NT2/D1 (cell line): Measurements from ENCODE around the gene CRLF1.

Source experiments
- DNase-seq: peaks from one replicate; pipeline ENCODE4 v3.0.0-alpha.2; 2011; ENCODE audit warnings: low read depth, low spot score
- H3K27me3 ChIP-seq: 2 replicates; pipeline ENCODE4 v1.6.0; 2011; ENCODE audit warnings: mild to moderate bottlenecking; ENCODE audit not compliant: insufficient read length, insufficient read depth
- H3K36me3 ChIP-seq: 2 replicates; pipeline ENCODE4 v1.6.1; 2011; ENCODE audit warnings: mild to moderate bottlenecking, low read length, mixed read lengths; ENCODE audit not compliant: insufficient read depth, insufficient read length
- H3K4me1 ChIP-seq: 2 replicates; pipeline ENCODE4 v1.5.1; 2011; ENCODE audit not compliant: insufficient read depth, insufficient read length
- H3K4me3 ChIP-seq: 2 replicates; pipeline ENCODE4 v1.5.1; 2011; ENCODE audit warnings: low read depth; ENCODE audit not compliant: insufficient read length
- H3K9ac ChIP-seq: 2 replicates; pipeline ENCODE4 v1.6.0; 2011; ENCODE audit warnings: low read depth; ENCODE audit not compliant: insufficient read length
- H3K9me3 ChIP-seq: 2 replicates; pipeline ENCODE4 v1.5.1; 2011; ENCODE audit warnings: mild to moderate bottlenecking, low read length; ENCODE audit not compliant: insufficient read depth
- SUZ12 ChIP-seq: IDR thresholded peaks from 2 replicates; pipeline ENCODE4 v1.6.1; 2011; ENCODE audit not compliant: insufficient read length, insufficient read depth; ENCODE audit errors: extremely low read depth
- YY1 ChIP-seq: IDR thresholded peaks from 2 replicates; pipeline ENCODE4 v1.6.1; 2011; ENCODE audit not compliant: insufficient read length, insufficient read depth
- ZNF274 ChIP-seq: IDR thresholded peaks from 2 replicates; pipeline ENCODE4 v1.6.1; 2011; ENCODE audit warnings: mild to moderate bottlenecking, low read depth, low read length

The CRLF1 gene

GRCh38 chr19:18610556-18611326, 4.1 kb upstream of the CRLF1 start:
- peaks cover 47% of the 10 kb centered on the region for H3K4me1 ChIP-seq
- H3K27me3 ChIP-seq = peaks cover 94% of the 10 kb centered on the region

DNA sequence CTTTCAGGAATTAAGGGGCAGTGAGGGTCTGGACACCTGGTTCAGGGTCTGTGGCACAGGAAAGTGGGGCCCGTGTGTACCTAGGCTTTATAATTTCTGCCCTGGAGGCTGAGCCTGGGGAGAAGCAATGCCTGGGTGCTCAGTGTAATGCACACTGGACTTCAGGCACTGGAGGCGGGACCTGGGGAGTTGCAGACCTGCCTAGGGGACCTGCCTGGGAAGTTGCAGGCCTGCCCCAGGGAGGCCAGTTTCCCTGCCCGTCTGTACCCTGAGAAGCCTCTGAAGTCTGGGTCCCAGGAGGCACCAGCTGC, 3.6 kb upstream of the CRLF1 start:
- TF ChIP-seq SUZ12 (no peak), YY1 (no peak), ZNF274 (no peak)
- DNase-seq = no peak
- peaks cover 94% of the 10 kb centered on the region for H3K27me3 ChIP-seq
- no peaks in the 10 kb centered on the region for H3K9me3 ChIP-seq
- H3K9ac ChIP-seq = peak overlapping the region; percentile 64
- H3K4me1 ChIP-seq = peaks cover 51% of the 10 kb centered on the region
- peak overlapping the region; percentile 18 for H3K4me3 ChIP-seq
- H3K36me3 ChIP-seq = no peaks in the 10 kb centered on the region

More at GRCh38 chr19:18610556-18611326, 4.1 kb upstream of the CRLF1 start:
- peak; percentile 9 for TF ChIP-seq SUZ12
- TF ChIP-seq ZNF274 = no peak
- no peaks in the 10 kb centered on the region for H3K9me3 ChIP-seq
- no peaks in the 10 kb centered on the region for H3K36me3 ChIP-seq
- peak overlapping the region; percentile 28 for H3K4me3 ChIP-seq
- H3K9ac ChIP-seq = peak overlapping the region; percentile 64
- no peak for DNase-seq

DNA sequence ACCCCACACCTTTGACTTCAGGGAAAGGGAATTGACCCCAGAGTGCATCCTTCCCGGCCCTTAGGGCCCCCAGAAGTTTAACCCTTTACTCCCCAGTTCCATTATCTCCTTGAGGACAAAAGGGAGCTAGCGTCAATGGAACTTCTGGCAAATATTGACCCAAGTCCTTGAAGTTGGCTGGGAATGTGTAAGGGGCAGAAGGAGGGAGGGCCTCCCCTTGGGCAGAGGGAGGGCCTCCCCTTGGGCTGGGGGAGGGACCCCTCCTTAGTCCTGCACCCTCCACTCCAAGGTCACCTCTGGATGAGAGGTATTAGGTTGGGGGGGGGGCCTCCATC, 3.1 kb upstream of the CRLF1 start:
- no peak overlapping the region for H3K9ac ChIP-seq
- H3K36me3 ChIP-seq = no peaks in the 10 kb centered on the region
- peaks cover 94% of the 10 kb centered on the region for H3K27me3 ChIP-seq
- H3K4me3 ChIP-seq = no peak overlapping the region
- peaks cover 56% of the 10 kb centered on the region for H3K4me1 ChIP-seq
- TF ChIP-seq YY1 (no peak), ZNF274 (no peak), SUZ12 (no peak)
- H3K9me3 ChIP-seq = no peaks in the 10 kb centered on the region
- DNase-seq = no peak

GRCh38 chr19:18608805-18609716, 2.5 kb upstream of the CRLF1 start:
- H3K27me3 ChIP-seq = peaks cover 94% of the 10 kb centered on the region
- peaks cover 54% of the 10 kb centered on the region for H3K4me1 ChIP-seq

DNA sequence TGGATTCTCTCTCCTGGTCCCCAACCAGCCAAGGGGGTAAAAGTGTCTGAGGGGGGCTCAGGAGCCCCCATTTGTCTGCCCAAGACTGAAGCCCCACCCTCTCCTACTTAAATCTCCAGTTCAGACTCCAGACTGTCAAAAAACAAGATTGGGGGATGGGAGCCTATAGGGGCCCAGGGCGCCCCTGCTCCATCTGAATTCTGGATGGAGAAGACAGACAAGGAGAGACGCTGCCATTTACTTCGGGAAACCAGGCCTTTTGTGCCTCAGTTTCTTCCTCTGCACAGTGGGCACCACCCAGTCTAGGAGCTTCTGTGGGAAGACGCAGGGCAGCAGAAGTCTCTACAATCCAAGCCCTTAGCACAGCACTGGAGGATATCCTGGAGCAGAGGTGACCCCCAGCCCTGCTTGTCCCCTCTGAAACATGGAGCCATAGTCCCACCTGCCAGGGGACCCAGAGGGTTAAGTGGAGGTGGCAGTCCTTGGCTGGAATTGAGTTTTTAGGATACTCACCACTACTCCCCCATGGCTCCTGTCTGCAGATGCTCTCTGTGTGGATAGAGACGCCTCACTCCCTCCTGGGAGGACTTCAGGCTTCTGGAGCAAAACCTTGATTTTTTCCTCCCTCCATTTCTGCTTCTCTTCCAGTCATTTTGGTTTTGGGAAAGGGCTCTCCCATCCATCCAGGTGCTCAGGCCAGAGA, 1.7 kb upstream of the CRLF1 start:
- Histone ChIP-seq H3K9ac (no peak overlapping the region), H3K27me3 (peaks cover 93% of the 10 kb centered on the region), H3K9me3 (no peaks in the 10 kb centered on the region), H3K36me3 (no peaks in the 10 kb centered on the region), H3K4me1 (peaks cover 56% of the 10 kb centered on the region), H3K4me3 (peak overlapping the region; percentile 32)
- DNase-seq = no peak
- peak; percentile 23 for TF ChIP-seq SUZ12
- TF ChIP-seq YY1 = no peak
- TF ChIP-seq ZNF274 = no peak

More at GRCh38 chr19:18608805-18609716, 2.5 kb upstream of the CRLF1 start:
- TF ChIP-seq YY1 (no peak), SUZ12 (peak; percentile 5)
- DNase-seq = no peak
- Histone ChIP-seq H3K4me3 (no peak overlapping the region), H3K9me3 (no peaks in the 10 kb centered on the region), H3K9ac (no peak overlapping the region), H3K36me3 (no peaks in the 10 kb centered on the region)

- Histone ChIP-seq H3K9me3 (no peaks in the 10 kb centered on the region), H3K4me3 (peak overlapping the region; percentile 32), H3K4me1 (peaks cover 56% of the 10 kb centered on the region), H3K27me3 (peaks cover 93% of the 10 kb centered on the region), H3K9ac (peak overlapping the region; percentile 70), H3K36me3 (no peaks in the 10 kb centered on the region)
- no peak for DNase-seq
- TF ChIP-seq SUZ12 (peak; percentile 93), YY1 (no peak), ZNF274 (no peak)
Observed at GRCh38 chr19:18607226-18608101, 865 bp upstream of the CRLF1 start.
